GM12892 (cell line): ENCODE measurements around the gene SLC2A9.
"Not testable (repeated sequence)": the region's sequence is repeated elsewhere in the genome, so short reads cannot be mapped to it uniquely, and the experiment has no call there.

Experiments used
- DNase-seq: peaks from one replicate; pipeline ENCODE4 v3.0.0; 2011; ENCODE audit not compliant: insufficient read length
- FAIRE-seq: peaks from 2 replicates; lab custom pipeline; 2011; peaks lifted over from hg19 to GRCh38; lab: Jason Lieb, UNC
- POLR2A ChIP-seq: IDR thresholded peaks from 2 replicates; pipeline ENCODE4 v1.6.1; 2011; ENCODE audit warnings: low read depth, low read length, control low read depth
- POLR2AphosphoS5 ChIP-seq: IDR thresholded peaks from 2 replicates; pipeline ENCODE4 v1.6.1; 2011; ENCODE audit warnings: low read depth, low read length, control low read depth
- TAF1 ChIP-seq: IDR thresholded peaks from 2 replicates; pipeline ENCODE4 v1.6.1; 2011; ENCODE audit warnings: low read depth, mild to moderate bottlenecking, control low read depth, low read length, borderline replicate concordance

The SLC2A9 gene

GRCh38 chr4:9820343-9820742 is 201.0 kb downstream of the SLC2A9 start:
- TF ChIP-seq POLR2A (no peak), POLR2AphosphoS5 (no peak), TAF1 (no peak)
- no peak for FAIRE-seq
- no peak for DNase-seq

GRCh38 chr4:9816285-9816684 is 205.0 kb downstream of the SLC2A9 start:
- FAIRE-seq = no peak
- DNase-seq = no peak
- no peak for TF ChIP-seq TAF1
- TF ChIP-seq POLR2A = no peak
- no peak for TF ChIP-seq POLR2AphosphoS5

GRCh38 chr4:9812501-9813340 is 208.6 kb downstream of the SLC2A9 start:
- DNase-seq = no peak
- FAIRE-seq = no peak
- TF ChIP-seq POLR2A = no peak
- no peak for TF ChIP-seq POLR2AphosphoS5
- no peak for TF ChIP-seq TAF1

GRCh38 chr4:9811806-9812205 is 209.5 kb downstream of the SLC2A9 start:
- FAIRE-seq (no peak), DNase-seq (no peak)
- no peak for TF ChIP-seq POLR2A
- TF ChIP-seq POLR2AphosphoS5 = no peak

- DNase-seq (no peak), FAIRE-seq (no peak)
- TF ChIP-seq POLR2AphosphoS5 = no peak
- TF ChIP-seq TAF1 = no peak
Observed at GRCh38 chr4:9808077-9808476, 213.2 kb downstream of the SLC2A9 start.

GRCh38 chr4:9804918-9805317 is 216.4 kb downstream of the SLC2A9 start:
- DNase-seq (no peak), FAIRE-seq (no peak)
- TF ChIP-seq TAF1 (no peak), POLR2A (no peak), POLR2AphosphoS5 (no peak)

GRCh38 chr4:9800848-9801247 is 220.4 kb downstream of the SLC2A9 start:
- FAIRE-seq = no peak
- TF ChIP-seq TAF1 (no peak), POLR2A (no peak), POLR2AphosphoS5 (no peak)
- DNase-seq = no peak

- not testable (repeated sequence) for FAIRE-seq
Observed at GRCh38 chr4:9796641-9797040, 224.7 kb downstream of the SLC2A9 start.

GRCh38 chr4:9792381-9792780 is 228.9 kb downstream of the SLC2A9 start:
- TF ChIP-seq POLR2AphosphoS5 (no peak), POLR2A (no peak), TAF1 (no peak)
- DNase-seq (no peak), FAIRE-seq (no peak)

More at GRCh38 chr4:9796641-9797040, 224.7 kb downstream of the SLC2A9 start:
- DNase-seq = not testable (repeated sequence)

GRCh38 chr4:9785891-9786290 is 235.4 kb downstream of the SLC2A9 start:
- not testable (repeated sequence) for FAIRE-seq, DNase-seq

GRCh38 chr4:9782136-9782436 is 239.2 kb downstream of the SLC2A9 start:
- no peak for DNase-seq
- FAIRE-seq = no peak
- no peak for TF ChIP-seq POLR2A

GRCh38 chr4:9781343-9782135 is 239.8 kb downstream of the SLC2A9 start, which contains the start of gene DRD5:
Gene DRD5, plus strand, starts transcription at chr4:9781634. Its CDS starts 396 bp downstream, at chr4:9782030.
- no peak for DNase-seq
- FAIRE-seq = no peak
- no peak for TF ChIP-seq POLR2A
- no peak for TF ChIP-seq POLR2AphosphoS5
- no peak for TF ChIP-seq TAF1
